NCI-H2227 treated with DMSO at 0.1 percent for 48 hours (cell line): ENCODE data around the gene HAND2.

Experiments used
- DNase-seq: peaks from one replicate; lab custom pipeline; 2025; lab: John Stamatoyannopoulos, UW

The HAND2 gene

DNA sequence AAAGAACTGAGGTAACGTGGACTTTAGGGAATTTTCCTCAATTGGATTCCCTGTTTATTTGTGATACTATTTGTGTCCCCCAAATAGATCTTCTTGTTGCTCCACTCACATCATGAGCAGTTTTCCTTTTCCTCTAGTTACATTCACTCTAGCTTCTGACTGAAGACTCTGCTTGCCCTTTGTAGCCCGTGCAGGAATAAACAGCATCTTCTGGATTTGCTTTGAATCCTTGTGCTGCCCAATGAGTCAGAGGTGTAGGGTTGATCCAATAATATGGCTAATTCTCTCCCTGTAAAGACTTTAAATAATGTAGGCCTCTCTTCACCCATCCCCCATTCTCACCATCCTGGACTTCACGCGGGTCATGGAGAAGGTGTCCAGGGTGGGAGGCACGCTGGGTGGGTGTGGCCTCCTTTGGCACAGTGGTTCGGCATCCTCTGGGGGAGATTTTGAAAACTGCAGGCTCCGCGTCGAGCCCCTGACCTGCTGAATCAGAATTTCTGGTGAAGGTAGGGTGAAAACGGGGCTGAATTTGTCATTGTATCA lies 9.0 kb downstream of the HAND2 start:
- DNase-seq: no peak

DNA sequence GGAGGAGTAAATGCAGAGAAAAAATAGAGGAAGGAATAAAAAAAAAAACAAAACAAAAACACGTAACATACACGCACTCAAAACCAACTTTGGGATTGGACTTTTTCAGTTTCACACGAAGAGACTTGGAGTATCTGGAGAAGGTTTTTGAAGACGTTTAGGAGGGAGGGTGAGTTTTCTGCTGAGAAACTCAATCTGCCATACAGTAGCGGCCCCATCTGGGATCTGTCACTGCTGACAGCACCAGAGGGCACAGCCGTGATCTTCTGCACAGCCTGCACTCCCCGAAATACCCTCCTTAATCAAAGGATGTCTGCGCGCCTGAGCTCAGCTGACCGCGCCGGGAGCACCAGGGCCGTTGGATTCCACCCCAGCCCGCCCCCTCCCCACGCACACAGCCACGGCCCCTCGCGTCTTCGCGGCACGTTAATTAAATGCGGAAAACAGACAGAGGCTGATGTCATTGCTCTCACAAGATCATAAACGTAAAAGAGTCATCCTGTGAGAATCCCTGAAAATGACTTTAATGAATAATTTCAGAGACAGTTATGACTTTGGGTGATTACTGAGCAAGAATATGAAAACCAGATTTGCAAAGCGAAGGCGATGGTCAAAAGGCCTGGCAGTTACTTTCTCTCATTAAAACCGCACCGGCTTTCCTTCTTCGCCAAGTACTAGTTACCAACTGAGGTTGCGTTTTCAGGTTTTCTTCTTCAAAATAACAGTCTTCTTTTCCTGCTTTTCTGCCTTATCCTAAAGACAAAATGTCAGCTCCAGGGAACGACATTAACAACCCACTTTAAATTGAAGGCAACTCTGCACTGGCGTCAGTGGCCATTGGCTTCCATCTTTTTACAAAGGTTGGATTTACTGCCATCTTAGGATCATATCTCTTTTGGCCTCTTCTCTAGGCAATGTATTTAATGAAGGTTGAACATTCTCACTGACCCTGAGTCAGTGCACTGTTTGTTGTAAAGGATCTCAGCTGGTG lies 10.6 kb downstream of the HAND2 start:
- no peak for DNase-seq

DNA sequence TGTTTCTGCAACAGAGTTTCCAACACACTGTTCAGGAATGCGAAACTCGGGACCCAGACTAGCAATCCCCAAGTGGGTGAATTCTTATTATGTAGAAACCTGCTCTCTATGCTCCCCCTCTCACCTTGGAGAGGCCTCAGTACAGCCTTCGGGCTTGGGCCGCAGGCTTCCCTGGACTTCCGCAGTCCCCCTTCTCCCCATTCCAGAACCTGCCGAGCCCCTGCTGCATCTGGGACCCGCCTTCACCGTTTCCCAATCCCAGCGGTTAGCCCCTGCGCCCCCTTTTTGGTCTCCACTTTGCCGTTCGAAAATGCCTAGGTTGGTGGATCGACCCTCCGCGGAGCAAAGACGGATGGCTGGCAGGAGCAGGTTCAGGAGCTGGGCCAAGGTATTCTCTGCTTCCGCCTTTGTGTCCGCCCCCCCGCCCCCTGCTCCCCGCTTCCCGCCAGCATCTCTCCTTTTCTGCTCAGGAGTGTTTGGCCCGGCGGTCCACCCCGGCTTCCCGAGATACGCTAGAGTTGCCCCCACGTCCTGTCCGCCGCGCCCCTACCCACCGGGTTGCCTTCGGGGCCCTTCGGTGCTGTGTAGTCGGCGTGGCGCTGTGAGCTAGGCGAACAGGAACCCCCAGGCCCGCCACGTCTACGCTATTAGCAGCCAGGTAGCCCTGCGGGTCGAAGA lies 11.5 kb downstream of the HAND2 start:
- DNase-seq: no peak

DNA sequence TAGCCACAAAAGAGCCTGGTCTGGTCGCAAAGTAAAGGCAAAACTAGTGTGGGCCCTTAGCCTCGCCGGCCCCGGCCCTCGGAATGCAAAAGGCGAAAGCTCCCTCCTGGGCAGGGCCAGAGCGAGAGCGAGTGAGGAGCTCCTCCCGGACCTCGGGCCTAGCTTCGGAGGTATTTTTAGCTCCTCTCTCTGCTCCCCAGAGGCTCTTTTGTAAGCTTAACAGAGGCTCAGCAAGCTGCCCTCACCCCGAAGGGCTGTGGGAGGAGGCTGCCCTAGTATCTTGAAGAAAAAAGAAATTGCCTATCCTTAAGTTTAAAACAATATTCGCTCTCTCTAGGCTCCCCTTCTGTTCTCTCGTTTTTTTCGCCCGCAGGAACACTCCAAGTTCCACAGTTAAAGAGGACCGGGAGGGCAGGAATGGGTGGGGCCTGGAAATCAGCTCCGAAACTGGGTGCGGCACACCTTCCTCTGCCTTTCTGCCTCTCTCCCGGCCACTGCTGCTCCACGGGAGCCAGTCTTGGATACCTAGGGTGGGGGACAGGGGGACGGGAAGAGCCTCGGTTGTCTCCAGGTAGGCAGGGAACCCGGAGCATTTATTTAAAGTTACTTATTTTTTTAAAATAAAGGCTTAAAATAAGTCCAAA lies 12.1 kb downstream of the HAND2 start:
- DNase-seq: no peak

DNA sequence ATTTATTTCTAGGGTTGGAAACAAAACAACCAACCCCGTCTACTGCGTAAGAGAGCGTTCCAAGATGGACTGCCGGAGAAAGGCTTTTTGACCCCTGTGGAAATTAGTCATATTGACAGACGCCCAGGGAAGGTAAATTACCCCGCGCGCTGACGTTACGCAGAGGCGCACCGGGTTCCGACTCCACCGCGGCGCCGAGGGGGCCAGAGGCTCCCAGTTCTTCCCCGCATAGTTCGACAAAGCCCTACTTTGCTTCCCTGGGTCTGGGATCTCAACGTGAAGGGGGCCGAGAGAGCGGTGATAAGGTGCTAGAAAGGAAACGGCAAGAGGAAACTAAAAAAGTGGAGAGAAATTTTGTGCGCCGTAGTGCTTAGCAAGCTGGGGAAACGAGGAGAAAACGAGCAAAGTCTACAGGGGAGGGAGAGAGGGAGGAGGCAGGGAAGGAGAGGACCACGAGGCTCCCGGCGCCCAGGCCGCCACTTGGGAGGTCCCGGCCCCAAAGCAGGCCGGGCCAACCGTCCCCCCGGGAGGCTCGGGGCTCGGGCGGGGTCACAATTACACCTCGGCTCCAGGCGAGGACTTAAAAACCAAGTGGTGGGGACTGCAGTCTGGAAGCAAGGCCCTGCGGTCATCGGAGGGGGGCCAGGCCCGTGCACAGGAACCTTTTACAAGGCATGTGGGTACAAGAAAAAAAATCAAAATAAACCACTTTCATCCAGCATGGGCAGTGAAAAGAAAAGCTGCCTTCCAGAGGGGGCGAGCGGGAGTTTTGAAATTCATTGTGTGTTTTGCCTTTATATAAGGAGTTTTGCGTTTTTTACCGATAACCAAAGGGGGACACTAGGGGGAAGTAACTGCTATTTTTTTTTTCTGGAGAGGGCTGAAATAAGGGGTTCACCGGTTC lies 13.2 kb downstream of the HAND2 start:
- peak; percentile 63 for DNase-seq

DNA sequence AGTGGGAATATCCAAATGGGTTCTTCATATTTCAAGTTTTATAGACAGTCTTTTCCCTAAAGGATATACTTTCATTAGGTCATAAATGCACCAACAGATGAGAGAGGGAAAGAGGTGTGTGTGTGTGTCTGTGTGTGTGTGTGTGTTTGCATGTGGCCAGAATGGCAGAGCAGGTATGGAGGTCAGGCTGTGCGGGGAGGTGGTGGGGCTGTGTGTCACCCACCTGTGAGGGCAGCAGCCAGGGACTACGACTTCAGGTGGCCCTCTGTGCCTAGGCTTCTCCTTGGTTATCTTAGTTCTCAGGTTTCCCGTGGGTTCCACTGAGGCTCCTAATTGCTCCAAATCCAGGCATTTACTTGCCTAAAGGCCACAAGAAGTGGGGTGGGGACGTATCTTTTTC lies 14.6 kb downstream of the HAND2 start:
- no peak for DNase-seq

DNA sequence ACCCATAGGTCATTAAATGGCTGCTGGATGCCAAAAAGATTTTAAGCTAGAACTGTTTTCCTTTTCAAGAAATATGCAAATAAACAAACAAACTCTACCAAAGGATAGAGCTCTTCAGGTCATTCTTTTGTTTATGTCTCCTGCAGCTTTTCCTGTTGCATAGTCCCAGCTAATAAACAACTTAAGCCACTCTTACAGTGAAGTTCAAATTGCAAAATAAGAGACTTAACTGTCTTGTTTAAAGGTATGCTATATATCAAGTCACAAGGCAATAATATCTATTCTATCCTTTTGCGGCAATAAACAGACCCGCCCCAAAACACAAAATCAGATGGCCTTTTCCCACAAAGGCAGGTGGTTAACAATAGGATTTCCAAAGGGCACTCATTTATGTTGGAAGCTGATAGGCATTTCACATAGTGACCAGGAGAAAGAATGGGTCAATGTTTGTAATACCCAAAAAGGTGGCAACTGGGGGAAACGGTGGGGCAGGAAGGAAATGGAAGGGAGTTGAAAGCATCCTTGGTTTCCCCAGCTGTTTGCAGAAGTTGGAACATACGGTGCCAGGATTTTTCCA lies 15.3 kb downstream of the HAND2 start:
- no peak for DNase-seq

DNA sequence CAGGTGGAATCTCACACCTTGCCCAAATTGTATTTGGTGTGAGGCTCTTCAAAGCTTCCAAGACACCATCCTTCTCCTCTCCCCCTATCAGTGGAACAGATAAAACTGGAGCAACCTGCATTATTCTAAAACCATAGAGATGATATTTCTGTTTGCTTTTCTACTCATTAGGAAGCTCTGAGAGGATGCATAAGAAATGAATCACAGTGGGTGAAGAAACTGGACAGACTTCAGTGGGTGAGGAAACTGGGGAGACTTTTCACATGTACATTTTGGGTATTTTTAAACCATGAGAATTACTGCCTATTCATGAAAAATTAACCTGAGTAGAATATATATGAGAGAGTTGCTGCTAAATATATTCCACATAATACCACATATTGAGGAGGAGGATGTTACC lies 16.4 kb downstream of the HAND2 start:
- DNase-seq: no peak

DNA sequence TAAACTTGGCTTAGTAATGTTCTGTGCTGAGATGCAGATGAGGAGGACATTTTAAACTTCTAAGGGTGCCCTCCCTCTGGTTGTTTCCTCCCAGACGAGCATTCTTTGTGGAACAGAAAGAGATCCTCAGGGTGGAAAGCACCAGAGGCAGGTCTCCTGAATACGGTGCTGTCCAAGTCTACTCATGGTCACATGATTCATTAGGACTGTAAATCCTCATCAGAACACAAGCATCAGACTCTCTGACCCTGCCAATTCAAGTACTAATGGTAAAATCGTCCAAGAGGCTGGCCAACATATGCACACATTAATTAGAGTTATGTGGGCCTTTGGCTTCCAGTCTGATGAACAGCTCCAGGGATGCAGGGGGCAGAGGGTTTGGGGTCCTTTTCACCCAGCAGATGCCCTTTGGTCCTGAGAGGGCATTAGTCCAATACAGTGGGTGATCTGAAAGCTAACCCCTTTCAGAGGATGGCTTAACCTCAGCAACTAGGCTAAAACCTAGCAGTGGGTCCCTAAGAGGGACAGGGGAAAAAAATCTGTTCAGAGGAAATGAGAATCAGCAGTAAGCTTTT lies 18.2 kb downstream of the HAND2 start:
- no peak for DNase-seq

DNA sequence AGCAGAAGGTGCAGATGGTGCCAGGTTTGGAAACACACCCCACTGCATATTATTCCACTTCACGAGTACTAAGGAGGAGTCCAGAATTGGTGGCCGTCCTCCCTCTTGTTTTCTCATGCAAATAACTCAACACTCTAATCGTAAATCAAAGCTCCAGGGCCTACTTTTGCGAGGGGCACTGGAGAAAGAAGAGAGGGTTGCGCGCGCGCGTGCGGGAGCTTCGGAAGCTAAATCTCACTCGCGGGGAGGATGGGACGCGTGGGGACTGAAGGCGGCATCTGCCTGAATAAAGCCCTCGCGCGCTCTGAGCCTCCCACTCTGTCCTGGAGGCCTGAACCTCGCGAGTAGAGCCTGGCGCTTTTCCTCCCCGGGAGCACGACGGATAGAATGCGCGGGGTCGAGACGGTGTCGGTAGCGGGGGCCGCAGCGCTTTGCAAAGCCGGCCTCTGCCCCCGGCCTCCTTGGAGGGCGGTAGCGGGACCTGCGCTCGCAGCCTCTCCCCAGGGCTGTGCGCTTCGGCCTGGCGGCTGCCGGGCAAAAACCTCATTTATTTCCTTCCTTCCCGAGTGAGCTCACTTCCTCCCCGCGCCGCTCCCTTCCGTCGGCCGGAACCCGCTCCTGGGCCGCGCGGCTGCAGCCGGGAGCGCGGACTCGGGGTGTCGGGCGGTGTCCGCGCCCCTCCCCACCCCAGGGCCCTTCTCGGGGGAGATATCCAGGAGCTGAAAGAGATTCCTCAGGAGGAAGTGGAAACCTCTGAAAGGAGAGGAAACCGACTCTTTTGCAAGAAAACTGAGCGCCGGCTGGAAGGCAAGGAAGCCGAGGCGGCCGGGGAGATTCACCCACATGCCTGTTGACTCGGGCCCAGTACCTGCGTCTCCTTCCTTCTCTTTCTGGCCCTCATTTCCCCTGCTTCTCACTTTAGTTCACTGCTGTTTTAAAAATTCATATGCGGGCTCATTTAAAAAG lies 20.7 kb downstream of the HAND2 start:
- no peak for DNase-seq

DNA sequence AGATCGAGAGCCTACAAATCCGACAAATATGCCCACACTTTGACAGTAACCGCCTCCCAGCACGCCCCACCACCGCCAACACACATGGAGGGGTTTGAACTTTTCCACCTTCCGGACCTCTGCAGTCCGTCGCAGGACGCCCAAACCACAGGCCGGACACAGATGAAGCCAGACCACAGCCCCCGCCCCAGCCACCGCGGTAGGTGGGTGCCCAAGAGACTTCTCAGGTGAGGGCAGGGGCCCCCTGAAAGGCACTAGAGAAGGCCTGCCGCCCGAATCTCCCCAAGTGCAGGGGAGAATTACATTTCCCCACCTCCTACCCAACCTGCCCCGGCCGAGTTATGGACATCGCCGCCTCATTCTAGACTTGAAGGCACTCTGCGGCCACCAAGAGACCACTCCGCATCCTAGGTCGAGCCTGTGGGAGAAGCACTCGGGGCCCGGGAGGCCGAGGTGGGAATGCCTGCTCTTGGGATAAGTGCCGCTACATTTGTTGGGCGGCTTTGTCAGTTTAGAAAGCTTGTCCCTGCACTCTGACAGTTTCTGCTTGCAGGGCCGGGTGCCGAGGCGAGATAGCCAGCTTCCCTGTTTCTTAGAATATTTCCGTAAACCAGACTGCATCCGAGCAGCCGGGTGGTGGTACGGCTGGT lies 21.5 kb downstream of the HAND2 start:
- no peak for DNase-seq

DNA sequence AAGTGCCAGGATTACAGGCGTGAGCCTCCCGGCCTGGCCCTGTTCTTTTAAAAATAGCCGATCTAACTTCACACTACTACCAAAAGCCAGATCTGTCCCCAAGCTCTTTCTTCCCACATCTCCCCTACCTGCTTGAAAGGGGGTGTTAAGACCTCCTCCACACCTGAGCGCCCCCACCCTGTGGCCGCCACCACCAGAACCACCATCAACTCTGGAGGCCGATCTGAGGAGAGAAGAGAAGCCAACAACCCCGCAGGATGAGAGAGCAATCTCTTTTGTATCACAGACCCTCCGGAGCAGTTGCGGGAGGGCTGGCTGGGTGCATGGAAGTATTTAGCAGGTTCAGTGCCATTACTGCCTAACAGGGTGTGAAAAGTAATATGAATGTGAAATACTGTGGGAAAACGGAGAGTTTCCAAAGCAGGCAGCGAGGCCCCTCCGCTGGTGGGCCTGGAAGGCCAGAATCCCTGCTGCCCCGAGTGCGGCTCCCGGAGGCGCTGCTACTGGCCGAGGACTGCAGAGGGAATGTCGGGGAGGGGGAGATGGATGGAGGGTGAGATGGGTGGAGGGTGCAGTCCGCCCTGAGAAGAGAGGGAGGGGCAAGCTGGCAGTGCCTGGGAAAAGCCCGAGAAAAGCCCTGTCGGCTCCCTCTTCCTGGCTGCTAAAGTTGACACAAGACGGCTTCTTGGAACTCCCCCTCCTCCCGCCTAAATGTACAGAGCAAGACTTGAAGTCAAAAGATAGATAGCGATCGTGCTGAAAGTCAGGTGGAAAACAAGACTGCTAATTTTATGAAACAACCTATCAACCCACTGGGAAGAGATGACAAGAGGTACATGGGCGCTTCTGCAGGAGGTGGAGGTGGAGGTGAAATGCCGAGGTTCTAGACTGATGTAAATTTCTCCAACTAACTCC lies 22.3 kb downstream of the HAND2 start:
- no peak for DNase-seq

DNA sequence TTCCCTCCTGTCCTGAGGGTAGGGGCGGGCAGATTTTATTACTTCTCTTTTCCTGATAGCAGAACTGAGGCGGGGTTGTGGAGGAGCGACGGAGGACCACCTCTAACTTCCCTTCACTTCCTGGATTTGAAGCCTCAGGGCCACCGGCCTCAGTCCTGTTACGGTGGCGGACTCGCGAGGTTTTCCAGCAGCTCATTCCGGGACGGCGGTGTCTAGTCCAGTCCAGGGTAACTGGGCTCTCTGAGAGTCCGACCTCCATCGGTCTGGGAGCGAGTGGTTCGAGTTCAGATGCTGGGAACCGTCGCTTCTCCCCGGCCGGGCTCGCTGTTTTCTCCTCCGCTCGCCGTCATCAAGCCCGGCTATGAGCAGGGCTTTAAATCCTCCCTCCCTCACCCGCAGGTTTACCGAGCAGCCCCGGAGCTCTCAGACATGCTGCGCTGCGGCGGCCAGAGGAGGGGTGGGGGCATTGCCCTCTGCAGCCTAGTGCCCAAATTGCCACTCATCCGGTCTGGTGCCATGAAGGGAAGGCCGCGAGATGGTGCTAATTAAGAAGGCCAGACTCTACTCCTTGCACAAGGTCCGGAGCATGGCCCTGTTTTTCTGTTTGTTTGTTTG lies 23.3 kb downstream of the HAND2 start:
- no peak for DNase-seq

DNA sequence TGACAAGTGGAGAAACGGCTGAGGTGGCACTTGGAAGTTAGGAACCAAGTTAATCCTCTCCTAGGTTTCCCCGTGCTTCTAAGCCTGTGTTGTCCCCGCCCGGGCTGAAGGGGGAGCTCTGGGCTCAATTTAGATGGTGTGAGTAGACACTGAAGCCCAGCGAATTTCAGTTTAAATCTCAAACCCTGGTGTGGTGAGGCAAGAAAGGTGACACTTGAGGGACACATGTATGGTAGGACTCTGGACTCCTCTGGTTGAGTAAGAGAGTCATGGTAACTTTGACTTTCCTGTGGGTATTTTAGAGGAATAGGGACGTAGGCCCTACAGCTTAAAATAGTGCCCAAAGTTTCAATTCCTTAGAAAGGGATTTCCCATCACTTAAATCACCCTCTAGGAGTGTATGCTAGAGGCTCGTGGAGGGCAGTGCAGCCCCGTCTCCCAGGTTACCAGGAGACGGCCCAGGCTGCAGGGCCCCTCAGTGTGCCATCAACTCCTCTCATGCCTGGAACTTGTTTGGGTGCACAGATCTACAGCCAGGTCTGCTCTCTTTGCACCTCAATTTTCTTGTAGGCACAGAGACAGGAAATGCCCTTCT lies 24.0 kb downstream of the HAND2 start:
- no peak for DNase-seq

DNA sequence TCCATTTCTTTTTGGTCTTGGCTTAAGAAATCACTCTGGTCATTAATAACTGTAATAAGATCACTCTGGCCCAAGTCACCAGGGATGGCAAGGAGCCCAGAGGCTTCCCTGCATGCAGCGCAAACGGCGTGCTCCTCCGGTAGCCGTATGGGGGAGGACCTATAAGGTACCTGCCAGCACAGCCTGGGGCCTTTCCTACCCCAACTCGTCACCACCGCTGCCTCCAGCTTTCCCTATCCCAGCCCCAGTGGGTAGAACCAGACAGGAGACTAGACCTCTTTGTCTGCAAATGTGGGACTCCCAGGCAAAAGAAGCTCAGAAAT lies 25.9 kb downstream of the HAND2 start:
- DNase-seq: no peak

DNA sequence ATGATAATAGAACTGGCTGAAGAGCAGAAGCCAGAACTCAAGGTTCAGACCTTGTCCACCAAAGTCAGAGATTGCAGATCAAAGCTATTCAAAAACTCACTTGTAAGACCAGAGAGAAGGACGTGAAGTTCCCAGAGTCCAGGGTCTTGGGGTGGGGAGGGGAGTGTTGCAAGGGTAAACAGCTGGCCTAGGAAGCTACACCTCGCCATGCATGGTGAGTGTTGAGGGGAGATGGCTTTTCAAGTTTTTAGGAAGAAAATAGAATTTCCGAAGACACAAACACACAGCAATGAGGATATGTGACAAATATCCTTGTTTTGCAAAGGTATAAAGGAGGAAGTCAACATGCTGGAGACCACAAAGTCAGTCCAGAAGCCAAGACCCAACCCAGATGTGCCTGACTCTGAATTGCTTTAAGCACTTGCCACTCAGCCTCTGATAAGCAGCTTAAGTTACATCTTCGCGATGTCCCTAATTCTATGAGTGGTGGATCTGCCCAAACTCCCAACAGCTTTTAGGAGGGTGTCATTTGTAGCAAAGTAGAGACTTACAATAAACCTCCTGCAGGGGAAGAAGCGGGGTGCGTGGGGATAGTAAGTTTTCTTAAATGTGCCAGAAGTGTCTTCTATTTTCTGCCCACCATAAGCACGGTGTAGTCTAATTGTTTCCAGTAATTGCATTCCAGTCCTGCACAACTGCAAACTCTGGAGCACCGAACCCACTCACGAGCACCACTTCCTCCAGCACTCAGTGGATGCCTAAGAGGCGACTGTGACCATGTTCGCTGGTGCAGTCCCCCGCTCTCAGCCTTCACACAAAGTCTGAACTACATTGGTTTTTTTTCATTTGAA lies 26.5 kb downstream of the HAND2 start:
- no peak for DNase-seq
